HFF-Myc (cell line): ENCODE data around the gene HS1BP3.

Experiments
- DNase-seq: peaks from one replicate; pipeline ENCODE4 v3.0.0-alpha.2; 2011; ENCODE audit warnings: low read depth; ENCODE audit errors: extremely low read depth
- H3K4me3 ChIP-seq: replicated peaks from 2 replicates; pipeline ENCODE4 v1.5.1; 2011; ENCODE audit warnings: low read depth, mild to moderate bottlenecking, control low read depth, low read length
- CTCF ChIP-seq: IDR thresholded peaks from 2 replicates; pipeline ENCODE4 v1.5.1; 2012; ENCODE audit warnings: mild to moderate bottlenecking, low read depth, low read length, control low read depth; ENCODE audit errors: missing control alignments

The HS1BP3 gene

GRCh38 chr2:20678780-20679179 lies 27.9 kb upstream of the HS1BP3 start:
- TF ChIP-seq CTCF = no peak
- H3K4me3 ChIP-seq = no peak overlapping the region
- DNase-seq = no peak

GRCh38 chr2:20678086-20678395 lies 27.1 kb upstream of the HS1BP3 start:
- TF ChIP-seq CTCF = no peak
- no peak for DNase-seq

GRCh38 chr2:20677301-20678085 lies 26.6 kb upstream of the HS1BP3 start:
- DNase-seq = no peak
- H3K4me3 ChIP-seq = no peak overlapping the region
- no peak for TF ChIP-seq CTCF

More at GRCh38 chr2:20678086-20678395, 27.1 kb upstream of the HS1BP3 start:
- no peak overlapping the region for H3K4me3 ChIP-seq

- TF ChIP-seq CTCF = no peak
- H3K4me3 ChIP-seq = no peak overlapping the region
- no peak for DNase-seq
These were observed 25.7 kb upstream of the HS1BP3 start for GRCh38 chr2:20676353-20677215.

GRCh38 chr2:20675701-20676352 lies 24.9 kb upstream of the HS1BP3 start:
- H3K4me3 ChIP-seq = no peak overlapping the region
- TF ChIP-seq CTCF = no peak
- no peak for DNase-seq

- TF ChIP-seq CTCF = no peak
- no peak for DNase-seq
- H3K4me3 ChIP-seq = no peak overlapping the region
These were observed 24.2 kb upstream of the HS1BP3 start for GRCh38 chr2:20674974-20675679.
